ENCODE measurements around the gene TNFAIP8L2. TPM values are rescaled to one million over a fixed set of nuclear protein-coding genes. Genes with fewer than 3 reads are reported as not detected.
A peak's percentile ranks its signal among the peaks of the same experiment; 100 is the strongest.
"Not testable (repeated sequence)": the region's sequence is repeated elsewhere in the genome, so short reads cannot be mapped to it uniquely, and the experiment has no call there.

Gene TNFAIP8L2
- total RNA-seq, 1 donor from 2014 or later = not detected

GRCh38 chr1:151176514-151177045, 20.1 kb downstream of the TNFAIP8L2 start:
- Histone ChIP-seq H3K4me3 (no peak overlapping the region), H3K27me3 (no peaks in the 10 kb centered on the region), H3K36me3 (peaks cover 65 to 70% of the 10 kb centered on the region in 2 donors), H3K4me1 (no peaks in the 10 kb centered on the region), H3K9me3 (no peaks in the 10 kb centered on the region), H3K27ac (no peak overlapping the region)
- no peak for DNase-seq (ENCODE audit: low spot score in 2 of 2)
- intact Hi-C loops (cut with DNase I) = no loop called here
- TF ChIP-seq CTCF (IDR thresholded peaks at IDR 0.05) = no peak

- Histone ChIP-seq H3K27ac (no peak overlapping the region), H3K36me3 (peaks cover 63 to 66% of the 10 kb centered on the region in 2 donors), H3K9me3 (no peaks in the 10 kb centered on the region), H3K4me3 (no peak overlapping the region), H3K27me3 (no peaks in the 10 kb centered on the region), H3K4me1 (peaks cover 0 to 13% of the 10 kb centered on the region in 2 donors)
- TF ChIP-seq CTCF (IDR thresholded peaks at IDR 0.05) = no peak
- intact Hi-C loops (cut with DNase I) = no loop called here
- DNase-seq (ENCODE audit: low spot score in 2 of 2) = no peak
Observed at GRCh38 chr1:151184211-151184610, 27.8 kb downstream of the TNFAIP8L2 start.

- DNase-seq (ENCODE audit: low spot score in 2 of 2) = no peak
- Histone ChIP-seq H3K4me1 (peaks cover 0 to 14% of the 10 kb centered on the region in 2 donors), H3K4me3 (no peak overlapping the region), H3K27me3 (no peaks in the 10 kb centered on the region), H3K36me3 (peaks cover 35 to 36% of the 10 kb centered on the region in 2 donors), H3K9me3 (no peaks in the 10 kb centered on the region), H3K27ac (no peak overlapping the region)
- no peak for TF ChIP-seq CTCF (IDR thresholded peaks at IDR 0.05)
- intact Hi-C loops (cut with DNase I) = no loop called here
Observed at GRCh38 chr1:151187205-151187604, 30.8 kb downstream of the TNFAIP8L2 start.

GRCh38 chr1:151188667-151189066, 32.2 kb downstream of the TNFAIP8L2 start:
- peaks cover 21% of the 10 kb centered on the region in 2 donors for H3K36me3 ChIP-seq
- DNase-seq (ENCODE audit: low spot score in 2 of 2); H3K27me3 ChIP-seq; intact Hi-C loops (cut with DNase I); H3K9me3 ChIP-seq: not testable (repeated sequence)
- peak overlapping the region in 1 of 2 donors; percentile 83 for H3K27ac ChIP-seq
- peak overlapping the region; percentile 71 to 76 for H3K4me3 ChIP-seq
- peaks cover 0 to 14% of the 10 kb centered on the region in 2 donors for H3K4me1 ChIP-seq

GRCh38 chr1:151189637-151190445, 33.4 kb downstream of the TNFAIP8L2 start, which contains the start of gene VPS72:
Gene VPS72, minus strand, starts transcription at chr1:151190197. Its CDS starts 76 bp downstream, at chr1:151190121.
- Histone ChIP-seq H3K4me1 (peaks cover 0 to 14% of the 10 kb centered on the region in 2 donors), H3K9me3 (no peaks in the 10 kb centered on the region), H3K36me3 (peaks cover 9% of the 10 kb centered on the region in 2 donors), H3K4me3 (peak within 1 kb of the TSS; percentile 71 to 76), H3K27me3 (no peaks in the 10 kb centered on the region), H3K27ac (peak within 1 kb of the TSS; percentile 70 to 83)
- intact Hi-C loops (cut with DNase I) = no loop called here
- peak in 1 of 3 experiments; percentile 14 for TF ChIP-seq CTCF (IDR thresholded peaks at IDR 0.05)
- peak; percentile 39 to 93 for DNase-seq (ENCODE audit: low spot score in 2 of 2)

- H3K27me3 ChIP-seq = no peaks in the 10 kb centered on the region
- peaks cover 0 to 18% of the 10 kb centered on the region in 2 donors for H3K4me1 ChIP-seq
- H3K27ac ChIP-seq = no peak overlapping the region
- H3K9me3 ChIP-seq = no peaks in the 10 kb centered on the region
- DNase-seq (ENCODE audit: low spot score in 2 of 2) = no peak
- H3K36me3 ChIP-seq = no peaks in the 10 kb centered on the region
- no peak for TF ChIP-seq CTCF (IDR thresholded peaks at IDR 0.05)
- H3K4me3 ChIP-seq = no peak overlapping the region
- intact Hi-C loops (cut with DNase I) = no loop called here
Observed at GRCh38 chr1:151192047-151192446, 35.6 kb downstream of the TNFAIP8L2 start.
